Measurements from ENCODE around the gene PTPN3. TPM values are rescaled to one million over a fixed set of nuclear protein-coding genes. Genes with fewer than 3 reads are reported as not detected.

Gene PTPN3
- total RNA-seq, 2 donors from 2014 or later: 0.41 to 0.82 TPM

GRCh38 chr9:109331353-109331752, 166.8 kb downstream of the PTPN3 start:
- Mint-ChIP-seq H3K4me3 (no peak overlapping the region), H3K27ac (no peak overlapping the region), H3K9me3 (no peaks in the 10 kb centered on the region), H3K36me3 (ENCODE audit: low read depth) (no peaks in the 10 kb centered on the region), H3K27me3 (peaks cover 24% of the 10 kb centered on the region), H3K4me1 (no peaks in the 10 kb centered on the region)
- ATAC-seq (replicated peaks): no peak

DNA sequence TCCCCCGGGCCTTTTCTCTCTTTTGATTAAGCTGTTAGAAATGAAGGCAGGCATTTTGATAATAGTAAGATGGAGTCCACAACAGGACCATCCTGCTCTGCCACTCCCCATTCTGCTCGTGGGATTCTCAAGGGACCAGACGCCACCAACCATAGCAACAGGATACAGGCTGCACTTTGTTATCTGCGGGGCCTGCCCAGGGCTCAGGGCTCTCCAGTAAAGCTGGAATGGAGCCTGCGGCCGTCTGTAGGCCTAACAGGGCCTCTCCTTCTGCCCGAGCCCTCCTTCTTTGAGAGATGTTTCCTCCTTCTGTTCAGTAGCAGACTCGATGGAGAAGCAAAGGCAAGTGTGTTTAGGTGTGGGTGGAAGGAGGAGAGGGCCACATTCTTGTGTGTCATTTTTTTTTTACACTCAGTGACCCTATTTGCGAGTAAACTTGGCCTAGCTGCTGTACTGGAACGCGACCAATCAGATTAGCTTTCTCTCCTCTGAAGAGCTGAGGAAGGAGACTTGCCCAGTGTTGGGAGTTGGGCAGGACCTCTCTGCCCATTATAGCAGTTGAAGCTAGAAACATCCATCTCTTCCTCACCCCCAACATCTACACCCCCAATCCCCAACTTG, 168.4 kb downstream of the PTPN3 start:
- no peak for ATAC-seq (replicated peaks)
- Mint-ChIP-seq H3K27me3 (peaks cover 25% of the 10 kb centered on the region), H3K36me3 (ENCODE audit: low read depth) (no peaks in the 10 kb centered on the region), H3K4me1 (no peaks in the 10 kb centered on the region), H3K9me3 (no peaks in the 10 kb centered on the region), H3K27ac (no peak overlapping the region), H3K4me3 (no peak overlapping the region)

GRCh38 chr9:109328978-109329637, 169.0 kb downstream of the PTPN3 start:
- Mint-ChIP-seq H3K27me3 (peaks cover 25% of the 10 kb centered on the region), H3K27ac (no peak overlapping the region), H3K9me3 (no peaks in the 10 kb centered on the region), H3K4me1 (no peaks in the 10 kb centered on the region), H3K4me3 (no peak overlapping the region), H3K36me3 (ENCODE audit: low read depth) (no peaks in the 10 kb centered on the region)
- no peak for ATAC-seq (replicated peaks)

Other genes starting within 250 kb of the PTPN3 start
- under 1 TPM; 0.06 to 0.77 TPM for gene EPB41L4B, start 177.2 kb downstream of the PTPN3 start, total RNA-seq

All from activated T-helper 17 cell treated with anti-CD3 and anti-CD28 coated beads, Interleukin-2, amount 50 U/mL, for 72 hours (primary cell).